GM18520 (cell line): Measurements from ENCODE around the gene SLC41A2.

Experiments used
- ATAC-seq: cut with Tn5 transposase; IDR thresholded peaks from one replicate; pipeline ENCODE4 v1.9.1; 2021; ENCODE audit not compliant: unreplicated experiment

Gene SLC41A2

GRCh38 chr12:104930388-104931326, 27.4 kb downstream of the SLC41A2 start:
- ATAC-seq: peak; percentile 86

DNA sequence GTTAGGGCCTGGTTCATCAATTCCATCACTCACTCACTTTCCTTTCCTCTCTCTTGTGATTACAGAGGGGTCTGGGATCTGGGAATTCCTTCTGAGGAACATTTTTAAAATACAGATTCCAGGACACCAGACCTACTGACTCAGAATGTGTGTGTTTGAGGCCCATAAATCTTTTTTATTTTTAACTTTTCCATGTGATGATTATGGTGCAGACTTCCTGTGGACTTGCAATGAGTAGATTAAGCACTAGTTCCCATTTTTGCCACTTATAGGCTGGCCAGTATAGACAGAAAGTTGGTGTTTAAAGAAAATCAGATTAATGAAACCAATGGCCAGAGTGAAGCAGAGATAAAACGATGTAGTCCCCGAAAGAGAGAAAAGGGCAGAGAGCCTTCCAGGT, 28.1 kb downstream of the SLC41A2 start:
- no peak for ATAC-seq

DNA sequence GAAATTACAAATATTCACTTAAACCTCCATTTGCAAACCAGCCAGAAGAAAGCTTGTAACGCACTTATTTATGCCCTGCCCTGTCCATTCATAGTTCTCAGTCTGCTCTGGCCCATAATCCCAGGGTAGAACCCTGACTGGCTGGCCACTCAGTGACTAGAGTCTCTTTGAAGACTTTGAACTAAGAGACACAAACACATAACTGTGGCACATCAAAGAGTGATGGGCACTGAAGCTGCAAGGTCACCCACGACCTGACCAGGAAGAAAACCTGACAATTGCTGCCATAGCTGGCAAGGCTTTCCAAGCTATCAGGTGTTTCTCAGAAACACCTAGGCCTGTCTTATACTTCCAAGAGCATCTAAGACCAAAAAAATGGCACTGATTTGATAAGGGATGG, 28.7 kb downstream of the SLC41A2 start:
- no peak for ATAC-seq

DNA sequence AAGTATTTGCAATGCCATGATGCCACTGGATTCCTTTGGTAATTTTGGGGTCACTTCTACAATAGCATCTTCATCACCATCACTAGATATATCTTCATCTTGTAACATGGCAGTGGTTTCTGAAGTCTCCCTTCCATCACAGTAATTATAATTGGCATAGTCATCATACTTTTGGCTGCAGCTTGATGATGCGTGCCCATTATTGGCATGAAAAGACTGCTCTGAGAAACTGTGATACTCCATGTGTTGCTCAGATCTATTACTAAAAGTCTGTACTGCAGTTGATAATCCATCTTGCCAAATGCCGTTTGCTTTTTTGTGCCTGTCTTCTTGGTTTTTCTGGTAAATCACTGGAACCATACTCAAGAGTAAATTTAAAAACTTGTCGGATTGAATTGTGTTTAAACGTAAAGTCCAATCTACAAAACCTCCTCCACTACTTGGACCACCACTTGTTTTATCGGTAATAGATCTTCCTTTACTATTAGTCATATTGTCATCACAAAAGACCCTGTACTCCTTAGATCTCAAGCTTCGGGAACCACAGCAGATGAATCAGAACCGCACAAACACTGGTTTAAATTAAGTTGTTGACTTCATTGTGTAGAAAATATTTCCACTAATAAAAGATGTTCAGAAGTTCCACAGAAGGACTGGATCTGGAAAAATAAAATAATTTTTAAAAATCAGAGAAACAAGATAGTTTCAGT, 29.9 kb downstream of the SLC41A2 start:
- ATAC-seq: no peak

DNA sequence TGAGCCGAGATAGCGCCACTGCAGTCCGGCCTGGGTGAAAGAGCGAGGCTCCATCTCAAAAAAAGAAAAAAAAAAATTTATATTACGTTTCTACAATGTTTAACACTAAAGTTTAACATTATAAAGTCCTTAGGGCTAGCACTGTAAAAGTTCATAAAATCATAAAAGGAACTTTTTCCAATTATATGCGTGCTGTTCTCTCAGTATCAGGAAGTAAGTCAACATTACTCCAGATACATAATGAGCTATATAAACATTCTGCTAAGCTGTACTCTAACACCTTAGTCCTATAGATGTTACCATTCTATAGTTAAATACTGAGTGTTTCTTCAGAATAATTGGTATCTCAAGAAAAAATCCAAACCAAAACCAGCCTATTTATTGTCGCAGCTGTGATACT, 32.6 kb downstream of the SLC41A2 start:
- ATAC-seq: no peak

GRCh38 chr12:104921340-104921739, 36.8 kb downstream of the SLC41A2 start:
- ATAC-seq: no peak

DNA sequence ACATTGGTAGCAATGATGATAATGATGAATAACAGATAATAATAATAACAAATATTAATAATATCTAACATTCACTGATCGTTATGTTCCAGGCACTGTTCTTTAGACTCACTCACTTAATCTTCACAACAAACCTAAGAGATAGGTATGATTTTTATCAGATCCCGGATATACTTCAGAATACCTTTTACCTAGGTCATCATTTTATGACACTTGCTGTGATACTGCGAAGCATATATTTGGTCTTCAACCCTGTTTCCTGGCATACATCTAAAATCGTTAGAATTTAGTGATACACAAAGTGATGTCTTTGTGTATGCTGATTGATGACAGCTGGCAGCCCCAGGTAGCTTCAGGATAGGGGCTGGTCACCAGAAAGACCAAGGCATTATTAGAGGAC, 46.1 kb downstream of the SLC41A2 start:
- ATAC-seq: no peak

- no peak for ATAC-seq
Observed at GRCh38 chr12:104910196-104910840, 47.8 kb downstream of the SLC41A2 start.

- ATAC-seq: no peak
Observed at GRCh38 chr12:104909761-104910160, 48.3 kb downstream of the SLC41A2 start.
